HepG2 (cell line): ENCODE data around the gene TUBB4B. TPM values are rescaled to one million over a fixed set of nuclear protein-coding genes. Genes with fewer than 3 reads are reported as not detected.

Experiments
- ARNT ChIP-seq: fragments of 450-650 bp; IDR thresholded peaks from 2 replicates; pipeline ENCODE4 v1.6.1; 2017
- FLYWCH1 ChIP-seq: sonication (generic); formaldehyde crosslinking; IDR thresholded peaks from 2 replicates; pipeline ENCODE4 v1.8.1; 2023; ENCODE audit warnings: mild to moderate bottlenecking, missing genetic modification reagents
- GATAD2A ChIP-seq: IDR thresholded peaks from 2 replicates; pipeline ENCODE4 v1.6.1; 2016
- HMG20A ChIP-seq: IDR thresholded peaks from 2 replicates; pipeline ENCODE4 v1.6.1; 2016; ENCODE audit warnings: borderline replicate concordance
- HOXA5 ChIP-seq: sonication (generic); formaldehyde crosslinking; IDR thresholded peaks from 2 replicates; pipeline ENCODE4 v1.4.0; 2020; ENCODE audit warnings: missing genetic modification reagents
- KDM1A ChIP-seq: IDR thresholded peaks from 2 replicates; pipeline ENCODE4 v1.6.1; 2016; ENCODE audit warnings: missing compliant biosample characterization
- MED8 ChIP-seq: sonication (generic); formaldehyde crosslinking; IDR thresholded peaks from 2 replicates; pipeline ENCODE4 v1.8.1; 2023; ENCODE audit warnings: mild to moderate bottlenecking, missing genetic modification reagents; ENCODE audit not compliant: insufficient replicate concordance
- MTA1 ChIP-seq: sonication (generic); formaldehyde crosslinking; IDR thresholded peaks from 2 replicates; pipeline ENCODE4 v1.4.0; 2020; ENCODE audit warnings: missing genetic modification reagents, mild to moderate bottlenecking, borderline replicate concordance
- NCOA1 ChIP-seq: sonication (generic); formaldehyde crosslinking; IDR thresholded peaks from 2 replicates; pipeline ENCODE4 v1.9.0; 2021; ENCODE audit warnings: missing genetic modification reagents
- NCOA5 ChIP-seq: sonication (generic); formaldehyde crosslinking; IDR thresholded peaks from 2 replicates; pipeline ENCODE4 v1.4.0; 2020; ENCODE audit warnings: missing genetic modification reagents
- NR1H2 ChIP-seq: sonication (generic); formaldehyde crosslinking; IDR thresholded peaks from 2 replicates; pipeline ENCODE4 v1.8.1; 2022; ENCODE audit warnings: low read depth, missing genetic modification reagents, borderline replicate concordance
- RBFOX2 ChIP-seq: fragments of 200-400 bp; formaldehyde crosslinking; IDR thresholded peaks from 2 replicates; pipeline ENCODE4 v1.6.1; 2017; ENCODE audit warnings: low read depth, mild to moderate bottlenecking, low read length
- RFX3 ChIP-seq: IDR thresholded peaks from 2 replicates; pipeline ENCODE4 v1.6.1; 2016; ENCODE audit warnings: missing biosample characterization, missing genetic modification reagents
- SKI ChIP-seq: fragments of 450-650 bp; IDR thresholded peaks from one replicate; pipeline ENCODE4 v1.6.1; 2018; ENCODE audit warnings: mild to moderate bottlenecking; ENCODE audit not compliant: partially characterized antibody
- STAT6 ChIP-seq: sonication (generic); formaldehyde crosslinking; IDR thresholded peaks from 2 replicates; pipeline ENCODE4 v1.4.0; 2020; ENCODE audit warnings: missing genetic modification reagents, mild to moderate bottlenecking, borderline replicate concordance
- TAF15 ChIP-seq: fragments of 200-400 bp; formaldehyde crosslinking; IDR thresholded peaks from one replicate; pipeline ENCODE4 v1.6.1; 2018; ENCODE audit warnings: mild to moderate bottlenecking, low read depth, low read length; ENCODE audit not compliant: poor library complexity, severe bottlenecking
- TMF1 ChIP-seq: sonication (generic); formaldehyde crosslinking; IDR thresholded peaks from 2 replicates; pipeline ENCODE4 v1.8.1; 2022; ENCODE audit warnings: low read depth, missing genetic modification reagents
- ZC3H13 ChIP-seq: sonication (generic); formaldehyde crosslinking; IDR thresholded peaks from 2 replicates; pipeline ENCODE4 v1.8.1; 2023; ENCODE audit warnings: mild to moderate bottlenecking, missing genetic modification reagents, moderate library complexity
- ZNF260 ChIP-seq: sonication (generic); formaldehyde crosslinking; IDR thresholded peaks from 2 replicates; pipeline ENCODE4 v1.4.0; 2020; ENCODE audit warnings: missing genetic modification reagents, low read depth, mild to moderate bottlenecking, borderline replicate concordance
- ZNF292 ChIP-seq: sonication (generic); formaldehyde crosslinking; IDR thresholded peaks from 2 replicates; pipeline ENCODE4 v1.8.1; 2022; ENCODE audit warnings: mild to moderate bottlenecking, low read depth, missing genetic modification reagents, borderline replicate concordance
- ZNF382 ChIP-seq: sonication (generic); formaldehyde crosslinking; IDR thresholded peaks from 2 replicates; pipeline ENCODE4 v1.5.0; 2020; ENCODE audit warnings: missing genetic modification reagents, mild to moderate bottlenecking, borderline replicate concordance
- ZNF468 ChIP-seq: sonication (generic); formaldehyde crosslinking; IDR thresholded peaks from 2 replicates; pipeline ENCODE4 v1.8.0; 2022; ENCODE audit warnings: mild to moderate bottlenecking, moderate library complexity, missing genetic modification reagents
- ZNF691 ChIP-seq: sonication (generic); formaldehyde crosslinking; IDR thresholded peaks from 2 replicates; pipeline ENCODE4 v1.4.0; 2020; ENCODE audit warnings: missing genetic modification reagents, low read depth, mild to moderate bottlenecking, borderline replicate concordance
- ZNF775 ChIP-seq: sonication (generic); formaldehyde crosslinking; IDR thresholded peaks from 2 replicates; pipeline ENCODE4 v1.4.0; 2020; ENCODE audit warnings: missing genetic modification reagents, mild to moderate bottlenecking, moderate library complexity, borderline replicate concordance
- ZNF841 ChIP-seq: sonication (generic); formaldehyde crosslinking; IDR thresholded peaks from 2 replicates; pipeline ENCODE4 v1.8.1; 2023; ENCODE audit warnings: missing genetic modification reagents, borderline replicate concordance
- ZSCAN25 ChIP-seq: sonication (generic); formaldehyde crosslinking; IDR thresholded peaks from 2 replicates; pipeline ENCODE4 v1.8.0; 2022; ENCODE audit warnings: mild to moderate bottlenecking, missing genetic modification reagents
- ZSCAN29 ChIP-seq: sonication (generic); formaldehyde crosslinking; conservative IDR thresholded peaks from 2 replicates; pipeline ENCODE4 v1.4.0; 2020; ENCODE audit warnings: mild to moderate bottlenecking, missing genetic modification reagents
- polyA plus RNA-seq, 8 experiments: library from polyadenylated mRNA; depleted of rRNA in 3 of 8; stranded (reverse) in 7 of 8; unstranded in 1 of 8; fragments of >200 nt; fragmentation: Illumina TruSeq in 4 of 8; extraction: Trizol in 4 of 8; gene quantifications; 2 replicates each; pipeline versions ENCODE4 v1.2.1 to v1.2.3, GENCODE V29; 2011 to 2016; ENCODE audit warnings: low read depth in 4 of 8, missing spikeins in 1 of 8, mixed read lengths in 1 of 8; ENCODE audit not compliant: insufficient read depth in 1 of 8
- total RNA-seq, 5 experiments: library from RNA; depleted of rRNA; stranded (reverse); fragments of >200 nt; fragmentation: Illumina TruSeq; extraction: Trizol; gene quantifications; 2 replicates each; pipeline ENCODE4 v1.2.3, GENCODE V29; 2016; ENCODE audit warnings: low read depth in 1 of 5
- TF ChIP-seq, protein P1 (sequence below): sonication (generic); formaldehyde crosslinking; IDR thresholded peaks from 2 replicates; pipeline ENCODE4 v1.5.0; 2020; ENCODE audit warnings: missing genetic modification reagents, mild to moderate bottlenecking, borderline replicate concordance

TUBB4B gene
- total and polyA plus RNA-seq, 2 of the 13 experiments (the other 11 are each of a cell fraction or from before 2014, with no cell fraction given) = 182 to 412 TPM

DNA sequence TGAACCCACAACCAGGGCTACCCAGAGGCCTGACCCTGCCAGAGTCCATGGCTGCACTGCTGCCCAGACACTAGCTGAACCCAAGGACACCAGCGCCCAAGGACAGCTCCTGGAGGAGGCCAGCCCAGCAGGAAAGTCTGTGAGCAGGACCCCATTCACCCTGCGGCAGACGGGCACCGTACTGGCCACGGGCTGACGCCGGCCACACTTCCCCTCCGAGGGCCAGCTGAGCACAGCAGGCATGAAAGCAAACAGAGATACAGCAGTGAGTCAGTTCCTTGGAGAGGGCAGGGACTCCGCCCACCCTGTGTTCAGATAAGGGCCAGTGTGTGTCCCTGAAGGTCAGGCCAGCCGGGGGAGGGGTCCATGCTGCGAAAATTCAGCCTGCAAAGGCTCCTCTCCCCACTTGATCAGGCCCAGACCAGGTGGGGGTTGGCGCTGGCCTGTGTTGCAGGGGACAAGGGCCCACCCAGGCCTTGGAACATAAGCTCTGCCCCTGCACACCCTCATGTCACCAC is 22.3 kb upstream of the TUBB4B start (continued):
- TF ChIP-seq ZNF292 (CRISPR knock-in tag) = peak; percentile 37; the same call in 1 of the 2 replicates
- TF ChIP-seq ZNF691 = no peak
- no peak for TF ChIP-seq KDM1A
- TF ChIP-seq FLYWCH1 (CRISPR knock-in tag) = no peak
- peak; percentile 84 for TF ChIP-seq GATAD2A (CRISPR knock-in tag)
- no peak for TF ChIP-seq STAT6 (CRISPR knock-in tag)
- TF ChIP-seq ZC3H13 = peak; percentile 86
- TF ChIP-seq, protein P1, sequence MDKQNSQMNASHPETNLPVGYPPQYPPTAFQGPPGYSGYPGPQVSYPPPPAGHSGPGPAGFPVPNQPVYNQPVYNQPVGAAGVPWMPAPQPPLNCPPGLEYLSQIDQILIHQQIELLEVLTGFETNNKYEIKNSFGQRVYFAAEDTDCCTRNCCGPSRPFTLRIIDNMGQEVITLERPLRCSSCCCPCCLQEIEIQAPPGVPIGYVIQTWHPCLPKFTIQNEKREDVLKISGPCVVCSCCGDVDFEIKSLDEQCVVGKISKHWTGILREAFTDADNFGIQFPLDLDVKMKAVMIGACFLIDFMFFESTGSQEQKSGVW (CRISPR knock-in tag) = no peak
- no peak for TF ChIP-seq ZNF775 (CRISPR knock-in tag)
- TF ChIP-seq ZNF260 (CRISPR knock-in tag) = no peak
- TF ChIP-seq MED8 = no peak
- peak; percentile 49 for TF ChIP-seq SKI
- TF ChIP-seq ZNF468 (CRISPR knock-in tag) = no peak
- no peak for TF ChIP-seq TAF15
- no peak for TF ChIP-seq RFX3
- TF ChIP-seq NCOA5 (CRISPR knock-in tag) = no peak
- no peak for TF ChIP-seq HOXA5 (CRISPR knock-in tag)
- TF ChIP-seq MTA1 (CRISPR knock-in tag) = peak; percentile 83; the same call in 1 of the 2 replicates
- no peak; the same call in 1 of the 2 replicates for TF ChIP-seq RBFOX2
- no peak for TF ChIP-seq TMF1 (CRISPR knock-in tag)
- no peak for TF ChIP-seq ZNF841 (CRISPR knock-in tag)
- TF ChIP-seq NR1H2 = no peak
- no peak for TF ChIP-seq NCOA1 (CRISPR knock-in tag)
- TF ChIP-seq HMG20A (CRISPR knock-in tag) = peak; percentile 31; the same call in 1 of the 2 replicates
- no peak for TF ChIP-seq ZSCAN25
- no peak for TF ChIP-seq ZNF382
- no peak for TF ChIP-seq ARNT
- no peak for TF ChIP-seq ZSCAN29 (CRISPR knock-in tag)
